ENCODE measurements around the gene NOL11.

Gene NOL11

GRCh38 chr17:67717624-67718324 is at the start of gene NOL11:
Gene NOL11 (plus strand): TSS chr17:67717936. CDS start chr17:67717948, 12 bp downstream.
- H3K4me3 ChIP-seq (replicated peaks; ENCODE audit: low read depth, low read length) = peak within 1 kb of the TSS; percentile 100
- TF ChIP-seq CTCF (IDR thresholded peaks at IDR 0.05; ENCODE audit: low read length, missing control alignments) = peak; percentile 91
- DNase-seq (ENCODE audit: low read depth) = peak; percentile 99

- H3K4me3 ChIP-seq (replicated peaks; ENCODE audit: low read depth, low read length) = no peak overlapping the region
- no peak for DNase-seq (ENCODE audit: low read depth)
- TF ChIP-seq CTCF (IDR thresholded peaks at IDR 0.05; ENCODE audit: low read length, missing control alignments) = no peak
These were observed 46.2 kb upstream of the NOL11 start for GRCh38 chr17:67671493-67671892.

GRCh38 chr17:67672592-67673335 is 45.0 kb upstream of the NOL11 start:
- TF ChIP-seq CTCF (IDR thresholded peaks at IDR 0.05; ENCODE audit: low read length, missing control alignments) = no peak
- no peak for DNase-seq (ENCODE audit: low read depth)
- no peak overlapping the region for H3K4me3 ChIP-seq (replicated peaks; ENCODE audit: low read depth, low read length)

GRCh38 chr17:67675481-67675880 is 42.3 kb upstream of the NOL11 start:
- no peak for TF ChIP-seq CTCF (IDR thresholded peaks at IDR 0.05; ENCODE audit: low read length, missing control alignments)
- H3K4me3 ChIP-seq (replicated peaks; ENCODE audit: low read depth, low read length) = no peak overlapping the region
- no peak for DNase-seq (ENCODE audit: low read depth)

- no peak for DNase-seq (ENCODE audit: low read depth)
- H3K4me3 ChIP-seq (replicated peaks; ENCODE audit: low read depth, low read length) = no peak overlapping the region
- TF ChIP-seq CTCF (IDR thresholded peaks at IDR 0.05; ENCODE audit: low read length, missing control alignments) = no peak
These were observed 41.4 kb upstream of the NOL11 start for GRCh38 chr17:67676305-67676704.

- no peak for TF ChIP-seq CTCF (IDR thresholded peaks at IDR 0.05; ENCODE audit: low read length, missing control alignments)
- no peak overlapping the region for H3K4me3 ChIP-seq (replicated peaks; ENCODE audit: low read depth, low read length)
- no peak for DNase-seq (ENCODE audit: low read depth)
These were observed 39.3 kb upstream of the NOL11 start for GRCh38 chr17:67678414-67678813.

Measured in fibroblast of pulmonary artery (primary cell).